Subcutaneous abdominal adipose tissue (tissue), 5 donors: ENCODE results near the gene ELFN1.
A peak's percentile ranks its signal among the peaks of the same experiment; 100 is the strongest.

Experiments
- H3K27ac ChIP-seq: one replicate; pipeline ENCODE4 v1.7.0; 2013; ENCODE audit warnings: low read depth, mild to moderate bottlenecking, inconsistent platforms, low read length, moderate library complexity
- H3K27me3 ChIP-seq, 5 donors: one replicate each; pipeline ENCODE4 v1.7.0; 2013; ENCODE audit warnings: low read length in 5 of 5, inconsistent platforms in 1 of 5; ENCODE audit not compliant: control insufficient read depth in 5 of 5, insufficient read depth in 4 of 5
- H3K36me3 ChIP-seq, 5 donors: one replicate each; pipeline ENCODE4 v1.7.0; 2013; ENCODE audit warnings: low read length in 5 of 5; ENCODE audit not compliant: control insufficient read depth in 5 of 5, insufficient read depth in 5 of 5
- H3K4me1 ChIP-seq, 5 donors: one replicate each; pipeline ENCODE4 v1.7.0; 2013; ENCODE audit warnings: low read length in 5 of 5, mild to moderate bottlenecking in 3 of 5, moderate library complexity in 1 of 5; ENCODE audit not compliant: control insufficient read depth in 5 of 5, insufficient read depth in 5 of 5
- H3K4me3 ChIP-seq, 5 donors: one replicate each; pipeline ENCODE4 v1.7.0; 2013; ENCODE audit warnings: low read length in 5 of 5, low read depth in 1 of 5
- H3K9ac ChIP-seq, 5 donors: one replicate each; pipeline ENCODE4 v1.7.0; 2013; ENCODE audit warnings: low read length in 5 of 5, mild to moderate bottlenecking in 4 of 5, moderate library complexity in 3 of 5
- H3K9me3 ChIP-seq, 5 donors: one replicate each; pipeline ENCODE4 v1.7.0; 2013; ENCODE audit warnings: low read length in 5 of 5; ENCODE audit not compliant: control insufficient read depth in 5 of 5
- donor health status: healthy.
- donor health status: healthy.
- donor health status: healthy.
- donor health status: healthy.
- donor health status: healthy.

Gene ELFN1

GRCh38 chr7:1641661-1642260, 28.3 kb upstream of the ELFN1 start:
- Histone ChIP-seq H3K4me3 (no peak overlapping the region), H3K27ac (no peak overlapping the region), H3K4me1 (peaks cover 0 to 2% (median under 1%) of the 10 kb centered on the region in 5 donors), H3K9ac (no peak overlapping the region), H3K36me3 (no peaks in the 10 kb centered on the region), H3K27me3 (peaks cover 32 to 49% (median 41%) of the 10 kb centered on the region in 5 donors), H3K9me3 (peaks cover 3 to 17% (median 15%) of the 10 kb centered on the region in 5 donors)

DNA sequence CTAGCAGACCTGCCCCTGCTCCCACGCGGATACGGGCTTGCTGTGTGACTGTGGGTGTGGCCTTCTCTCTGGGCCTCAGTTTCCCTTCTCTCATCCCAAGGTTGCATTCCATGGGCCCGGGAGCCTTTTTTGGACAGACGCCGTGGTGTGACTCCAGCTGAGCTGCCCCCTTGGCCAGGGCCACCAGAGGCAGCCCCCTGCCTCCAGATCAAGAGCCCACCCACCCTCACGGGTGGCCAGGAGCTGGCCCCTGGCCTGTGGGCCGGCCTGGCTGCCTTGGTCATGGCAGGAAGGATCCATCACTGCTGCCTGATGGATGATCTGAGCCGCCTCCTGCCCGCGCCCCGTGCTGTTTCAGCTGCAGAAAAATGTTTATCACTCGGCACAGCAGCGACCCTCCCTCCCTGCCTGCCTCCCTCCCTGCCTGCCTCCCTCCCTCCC, 27.8 kb upstream of the ELFN1 start:
- no peaks in the 10 kb centered on the region for H3K36me3 ChIP-seq
- H3K27ac ChIP-seq, result no peak overlapping the region
- H3K27me3 ChIP-seq, result peaks cover 38 to 50% (median 46%) of the 10 kb centered on the region in 5 donors
- H3K4me3 ChIP-seq, result no peak overlapping the region
- H3K9me3 ChIP-seq, result peaks cover 3 to 11% (median 10%) of the 10 kb centered on the region in 5 donors
- H3K9ac ChIP-seq, result no peak overlapping the region
- H3K4me1 ChIP-seq, result peaks cover 0 to 8% (median 6%) of the 10 kb centered on the region in 5 donors

GRCh38 chr7:1643270-1644092, 26.6 kb upstream of the ELFN1 start:
- Histone ChIP-seq H3K4me3 (no peak overlapping the region), H3K9me3 (no peaks in the 10 kb centered on the region), H3K36me3 (no peaks in the 10 kb centered on the region), H3K9ac (no peak overlapping the region), H3K27me3 (peaks cover 44 to 52% (median 49%) of the 10 kb centered on the region in 5 donors), H3K27ac (no peak overlapping the region), H3K4me1 (peaks cover 0 to 19% (median 15%) of the 10 kb centered on the region in 5 donors)

DNA sequence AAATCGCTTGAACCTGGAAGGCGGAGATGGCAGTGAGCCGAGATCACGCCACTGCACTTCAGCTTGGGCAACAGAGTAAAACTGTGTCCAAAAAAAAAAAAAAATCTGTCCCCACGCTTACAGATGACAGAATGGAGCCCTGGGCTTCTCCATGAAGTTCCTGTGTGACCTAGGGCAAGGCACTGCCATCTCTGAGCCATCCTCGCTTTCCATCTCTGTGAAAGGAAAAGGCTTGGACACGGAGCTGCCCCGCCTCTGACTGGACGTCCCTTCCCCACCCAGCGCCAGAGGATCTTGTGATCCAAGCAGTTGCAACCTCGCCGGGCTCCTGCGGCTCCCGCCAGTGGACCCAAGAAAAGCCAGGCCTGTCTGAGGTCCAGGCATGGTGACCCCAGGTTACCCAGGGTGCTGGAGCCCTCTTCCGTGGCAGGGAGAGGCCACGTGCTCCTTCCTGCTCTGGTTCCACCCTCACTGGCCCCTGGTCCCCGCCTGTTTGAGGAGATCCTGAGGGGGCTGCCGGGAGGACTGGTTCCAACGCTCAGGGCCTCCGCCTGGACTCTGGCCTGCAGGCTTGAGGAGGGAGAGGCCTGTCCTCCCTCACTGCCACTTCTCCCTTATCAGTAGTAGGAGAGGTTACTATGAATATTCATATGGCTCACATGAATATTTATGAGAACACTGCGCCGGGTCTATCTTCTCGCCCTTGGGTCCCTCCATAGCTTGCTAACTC, 25.6 kb upstream of the ELFN1 start:
- peaks cover 49 to 60% (median 55%) of the 10 kb centered on the region in 5 donors for H3K27me3 ChIP-seq

DNA sequence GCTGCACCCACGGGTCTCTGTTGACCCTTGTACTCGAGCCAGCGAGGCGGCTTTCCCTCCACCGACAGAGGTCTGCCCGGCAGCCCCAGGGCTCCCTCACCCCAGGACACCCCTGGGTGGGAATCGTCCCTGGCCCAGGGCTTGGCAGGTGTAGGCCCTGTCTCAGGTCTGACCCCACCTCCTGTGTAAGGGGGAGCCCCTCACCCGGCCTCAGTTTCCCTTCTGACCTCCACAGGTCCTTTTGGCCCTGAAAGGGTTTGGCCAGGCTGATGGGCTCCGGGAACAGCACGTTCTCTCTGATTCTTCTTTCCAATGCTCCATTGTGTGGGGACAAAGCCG, 25.0 kb upstream of the ELFN1 start:
- no peaks in the 10 kb centered on the region for H3K36me3 ChIP-seq
- no peak overlapping the region for H3K9ac ChIP-seq
- peaks cover 0 to 21% (median 17%) of the 10 kb centered on the region in 5 donors for H3K4me1 ChIP-seq
- no peak overlapping the region for H3K27ac ChIP-seq
- peaks cover 49 to 62% (median 58%) of the 10 kb centered on the region in 5 donors for H3K27me3 ChIP-seq
- no peaks in the 10 kb centered on the region for H3K9me3 ChIP-seq
- no peak overlapping the region for H3K4me3 ChIP-seq

More for the DNA sequence above, 25.6 kb upstream of the ELFN1 start:
- Histone ChIP-seq H3K9me3 (no peaks in the 10 kb centered on the region), H3K4me1 (peaks cover 0 to 21% (median 17%) of the 10 kb centered on the region in 5 donors), H3K36me3 (no peaks in the 10 kb centered on the region), H3K9ac (no peak overlapping the region), H3K4me3 (no peak overlapping the region), H3K27ac (no peak overlapping the region)

DNA sequence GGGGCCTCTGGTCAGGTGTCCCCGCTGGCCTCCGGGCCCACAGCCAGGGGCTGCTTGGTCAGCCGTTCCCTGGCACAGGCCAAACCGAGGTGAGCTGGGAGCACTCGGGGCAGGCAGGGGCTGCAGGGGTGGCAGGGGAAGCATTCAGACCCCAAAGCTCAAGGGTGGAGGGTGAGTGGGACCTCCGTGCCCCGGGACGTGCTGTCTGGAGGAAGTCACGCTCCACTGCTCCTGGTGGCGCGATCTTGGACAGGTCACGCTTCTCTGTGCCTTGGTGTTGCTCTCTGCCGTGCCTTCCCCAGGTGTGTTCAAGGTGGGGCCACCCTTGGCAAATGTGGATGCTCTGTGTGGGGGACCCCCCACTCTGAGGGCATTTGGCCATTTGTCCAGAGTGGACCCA, 24.6 kb upstream of the ELFN1 start:
- Histone ChIP-seq H3K4me3 (no peak overlapping the region), H3K36me3 (no peaks in the 10 kb centered on the region), H3K9me3 (no peaks in the 10 kb centered on the region), H3K9ac (no peak overlapping the region), H3K4me1 (peaks cover 0 to 21% (median 17%) of the 10 kb centered on the region in 5 donors), H3K27me3 (peaks cover 49 to 64% (median 58%) of the 10 kb centered on the region in 5 donors), H3K27ac (no peak overlapping the region)

- peaks cover 43 to 65% (median 61%) of the 10 kb centered on the region in 5 donors for H3K27me3 ChIP-seq
- peaks cover 0 to 21% (median 17%) of the 10 kb centered on the region in 5 donors for H3K4me1 ChIP-seq
- no peaks in the 10 kb centered on the region for H3K36me3 ChIP-seq
- no peak overlapping the region for H3K4me3 ChIP-seq
- H3K27ac ChIP-seq, result no peak overlapping the region
- H3K9me3 ChIP-seq, result no peaks in the 10 kb centered on the region
- H3K9ac ChIP-seq, result no peak overlapping the region
These were observed 23.7 kb upstream of the ELFN1 start for GRCh38 chr7:1646391-1646790.

- Histone ChIP-seq H3K9ac (no peak overlapping the region), H3K4me3 (no peak overlapping the region), H3K36me3 (no peaks in the 10 kb centered on the region), H3K27me3 (peaks cover 35 to 62% (median 56%) of the 10 kb centered on the region in 5 donors), H3K27ac (no peak overlapping the region), H3K4me1 (peaks cover 0 to 21% (median 17%) of the 10 kb centered on the region in 5 donors), H3K9me3 (no peaks in the 10 kb centered on the region)
These were observed 22.9 kb upstream of the ELFN1 start for GRCh38 chr7:1646957-1647891.

DNA sequence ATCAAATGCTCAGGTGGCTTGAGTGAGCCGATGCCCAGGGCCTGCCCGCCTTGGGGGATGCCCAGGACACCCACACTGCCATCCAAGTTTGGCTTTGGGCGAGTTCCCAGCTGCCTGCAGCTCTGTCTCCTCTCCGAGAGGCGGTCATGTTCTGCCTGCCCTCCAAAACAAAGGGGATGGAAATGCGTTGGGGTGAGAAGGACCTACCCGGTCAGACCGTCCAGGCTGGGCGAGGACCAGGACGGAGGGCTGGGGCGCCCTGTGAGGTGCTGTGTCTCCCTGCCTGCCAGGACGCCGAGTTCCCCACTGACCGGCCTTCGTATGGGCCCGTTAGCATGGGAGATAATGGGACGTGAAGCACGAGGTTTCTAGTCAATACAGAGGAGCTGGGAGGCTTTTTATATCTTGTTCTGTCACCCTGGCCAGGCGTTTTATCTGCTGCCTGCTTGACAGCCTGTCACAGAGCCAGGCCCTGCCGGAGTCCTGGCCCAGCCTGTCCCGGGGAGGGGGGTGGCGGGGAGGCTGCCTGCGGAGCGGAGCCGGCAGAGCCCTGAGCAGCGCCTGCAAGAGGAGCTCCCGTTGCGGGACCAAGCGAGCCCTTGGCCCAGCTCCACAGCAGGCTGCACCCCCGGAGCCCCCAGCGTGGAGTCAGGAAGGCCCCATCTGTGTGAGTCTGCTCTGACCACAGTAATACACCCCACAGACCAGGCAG, 22.0 kb upstream of the ELFN1 start:
- Histone ChIP-seq H3K4me1 (peaks cover 0 to 21% (median 17%) of the 10 kb centered on the region in 5 donors), H3K27ac (no peak overlapping the region), H3K27me3 (peaks cover 29 to 61% (median 53%) of the 10 kb centered on the region in 5 donors), H3K36me3 (no peaks in the 10 kb centered on the region), H3K9me3 (no peaks in the 10 kb centered on the region), H3K4me3 (peak overlapping the region in 1 of 5 donors; percentile 21), H3K9ac (no peak overlapping the region)
